GM12891 (cell line): ENCODE measurements around the gene PSMF1.

Experiments
- DNase-seq: peaks from one replicate; pipeline ENCODE4 v3.0.0; 2011; ENCODE audit warnings: low spot score; ENCODE audit not compliant: insufficient read length
- FAIRE-seq: peaks from 2 replicates; lab custom pipeline; 2011; peaks lifted over from hg19 to GRCh38; lab: Jason Lieb, UNC
- PAX5 ChIP-seq: IDR thresholded peaks from 2 replicates; pipeline ENCODE4 v1.6.1; 2011; ENCODE audit warnings: low read length, moderate library complexity, mild to moderate bottlenecking; ENCODE audit not compliant: insufficient read depth, severe bottlenecking
- POLR2A ChIP-seq: IDR thresholded peaks from 2 replicates; pipeline ENCODE4 v1.6.1; 2011; ENCODE audit warnings: low read depth, low read length, control low read depth
- POLR2AphosphoS5 ChIP-seq: IDR thresholded peaks from 2 replicates; pipeline ENCODE4 v1.6.1; 2011; ENCODE audit warnings: low read depth, low read length, control low read depth
- POU2F2 ChIP-seq: IDR thresholded peaks from 2 replicates; pipeline ENCODE4 v1.6.1; 2011; ENCODE audit warnings: low read depth, mild to moderate bottlenecking, control low read depth, low read length, moderate library complexity
- SPI1 ChIP-seq: IDR thresholded peaks from 2 replicates; pipeline ENCODE4 v1.6.1; 2011; ENCODE audit warnings: low read depth, low read length, control low read depth
- TAF1 ChIP-seq: IDR thresholded peaks from 2 replicates; pipeline ENCODE4 v1.6.1; 2011; ENCODE audit warnings: low read depth, low read length, control low read depth

The PSMF1 gene

GRCh38 chr20:1204576-1204975, 86.2 kb downstream of the PSMF1 start:
- no peak for TF ChIP-seq POU2F2
- TF ChIP-seq TAF1: no peak
- no peak for TF ChIP-seq PAX5
- TF ChIP-seq POLR2A: no peak
- no peak for TF ChIP-seq SPI1
- TF ChIP-seq POLR2AphosphoS5: no peak
- no peak for FAIRE-seq
- no peak for DNase-seq

- no peak for DNase-seq
- no peak for FAIRE-seq
- no peak for TF ChIP-seq TAF1
- no peak for TF ChIP-seq POU2F2
Measured at GRCh38 chr20:1205802-1206201, 87.4 kb downstream of the PSMF1 start.

GRCh38 chr20:1206366-1207148, 88.2 kb downstream of the PSMF1 start:
- DNase-seq: no peak
- no peak for FAIRE-seq
- no peak for TF ChIP-seq SPI1
- no peak for TF ChIP-seq POLR2AphosphoS5
- TF ChIP-seq POU2F2: no peak
- TF ChIP-seq POLR2A: no peak
- TF ChIP-seq PAX5: no peak
- no peak for TF ChIP-seq TAF1

GRCh38 chr20:1207293-1207878, 89.0 kb downstream of the PSMF1 start:
- no peak for FAIRE-seq
- TF ChIP-seq SPI1 (no peak), POU2F2 (no peak), POLR2AphosphoS5 (no peak), POLR2A (no peak), PAX5 (no peak), TAF1 (no peak)
- DNase-seq: no peak

- TF ChIP-seq TAF1 (no peak), SPI1 (no peak)
- DNase-seq (no peak), FAIRE-seq (no peak)
Measured at GRCh38 chr20:1209447-1210387, 91.3 kb downstream of the PSMF1 start.

- no peak for FAIRE-seq
- TF ChIP-seq TAF1 (no peak), PAX5 (no peak), POLR2AphosphoS5 (no peak), POLR2A (no peak)
- DNase-seq: no peak
Measured at GRCh38 chr20:1210501-1210900, 92.1 kb downstream of the PSMF1 start.

GRCh38 chr20:1212023-1212422, 93.6 kb downstream of the PSMF1 start:
- TF ChIP-seq SPI1 (no peak), POLR2A (no peak), PAX5 (no peak), POLR2AphosphoS5 (no peak), TAF1 (no peak), POU2F2 (no peak)
- DNase-seq: no peak
- no peak for FAIRE-seq

GRCh38 chr20:1212607-1213396, 94.4 kb downstream of the PSMF1 start:
- TF ChIP-seq PAX5 (no peak), TAF1 (no peak), POLR2A (no peak), POLR2AphosphoS5 (no peak), POU2F2 (0 out of 2 replicates have a peak, but pooled peaks have one; percentile 42), SPI1 (no peak)
- FAIRE-seq (peak; percentile 92), DNase-seq (peak; percentile 30)

GRCh38 chr20:1214838-1215261, 96.4 kb downstream of the PSMF1 start:
- TF ChIP-seq POLR2AphosphoS5: no peak
- TF ChIP-seq SPI1: no peak
- no peak for TF ChIP-seq POU2F2
- no peak for TF ChIP-seq PAX5
- no peak for TF ChIP-seq POLR2A
- no peak for TF ChIP-seq TAF1
- DNase-seq (no peak), FAIRE-seq (no peak)
